Keratinocyte (primary cell): Measurements from ENCODE around the gene ETDA. TPM values are rescaled to one million over a fixed set of nuclear protein-coding genes. Genes with fewer than 3 reads are reported as not detected.

Experiments used
- DNase-seq: peaks from one replicate; pipeline ENCODE4 v3.0.0-alpha.2; 2011; ENCODE audit warnings: low read depth, missing footprints, low spot score
- FAIRE-seq: peaks from 2 replicates; lab custom pipeline; 2011; peaks lifted over from hg19 to GRCh38; lab: Jason Lieb, UNC
- H2AFZ ChIP-seq: 2 replicates; pipeline ENCODE4 v1.6.0; 2012; ENCODE audit warnings: low read length, control low read depth, inconsistent platforms; ENCODE audit not compliant: control insufficient read depth
- H3K27ac ChIP-seq: 2 replicates; pipeline ENCODE4 v1.5.1; 2011; ENCODE audit warnings: low read length; ENCODE audit not compliant: control insufficient read depth, insufficient read depth
- H3K27me3 ChIP-seq: 3 replicates; pipeline ENCODE4 v1.6.0; 2011; ENCODE audit warnings: low read length; ENCODE audit not compliant: control insufficient read depth, insufficient read depth; ENCODE audit errors: extremely low read depth
- H3K36me3 ChIP-seq, 2 experiments: 2 replicates in 1 of 2; 3 replicates in 1 of 2; pipeline ENCODE4 v1.5.1; 2011; ENCODE audit warnings: low read length in 2 of 2, mild to moderate bottlenecking in 1 of 2; ENCODE audit not compliant: control insufficient read depth in 2 of 2, insufficient read depth in 2 of 2; ENCODE audit errors: extremely low read depth in 1 of 2
- H3K4me1 ChIP-seq: 3 replicates; pipeline ENCODE4 v1.5.1; 2011; ENCODE audit warnings: low read length; ENCODE audit not compliant: control insufficient read depth, insufficient read depth; ENCODE audit errors: extremely low read depth
- H3K4me2 ChIP-seq: 3 replicates; pipeline ENCODE4 v1.6.0; 2011; ENCODE audit warnings: low read depth, low read length; ENCODE audit not compliant: control insufficient read depth, insufficient read depth; ENCODE audit errors: extremely low read depth
- H3K4me3 ChIP-seq, 3 experiments: fragments of 200-600 bp in 1 of 3; sonication (generic) in 1 of 3; 2 replicates in 2 of 3; 3 replicates in 1 of 3; pipeline ENCODE4 v1.5.1; 2011 to 2016; ENCODE audit warnings: low read length in 3 of 3, mild to moderate bottlenecking in 3 of 3, control low read depth in 2 of 3, inconsistent platforms in 1 of 3, low read depth in 1 of 3, mixed read lengths in 1 of 3, mixed run types in 1 of 3, moderate library complexity in 1 of 3; ENCODE audit not compliant: control insufficient read depth in 2 of 3, insufficient read depth in 2 of 3; ENCODE audit errors: extremely low read depth in 1 of 3
- H3K79me2 ChIP-seq: 2 replicates; pipeline ENCODE4 v1.6.0; 2012; ENCODE audit warnings: low read length; ENCODE audit not compliant: control insufficient read depth, insufficient read depth
- H3K9ac ChIP-seq: 3 replicates; pipeline ENCODE4 v1.6.0; 2011; ENCODE audit warnings: low read length; ENCODE audit not compliant: control insufficient read depth, insufficient read depth; ENCODE audit errors: extremely low read depth
- H3K9me1 ChIP-seq: 3 replicates; pipeline ENCODE4 v1.6.0; 2011; ENCODE audit warnings: low read length; ENCODE audit not compliant: control insufficient read depth, insufficient read depth; ENCODE audit errors: extremely low read depth
- H3K9me3 ChIP-seq: 2 replicates; pipeline ENCODE4 v1.5.1; 2012; ENCODE audit warnings: low read depth, low read length; ENCODE audit not compliant: control insufficient read depth
- H4K20me1 ChIP-seq: 3 replicates; pipeline ENCODE4 v1.6.0; 2011; ENCODE audit warnings: low read length; ENCODE audit not compliant: control insufficient read depth, insufficient read depth; ENCODE audit errors: extremely low read depth
- EZH2 ChIP-seq: IDR thresholded peaks from one replicate; pipeline ENCODE4 v1.6.1; 2012; ENCODE audit warnings: inconsistent platforms, mild to moderate bottlenecking, low read length, moderate library complexity
- dilution Hi-C: fragments of 300-500 bp; cut with MboI; formaldehyde crosslinking; loops from one replicate; pipeline ENCODE4 v1.7.0; 2020; ENCODE audit warnings: low sequenced_read_pairs; ENCODE audit not compliant: extremely low pct_ligation_motif_present
- polyA plus RNA-seq, 5 experiments: library from polyadenylated mRNA; depleted of rRNA in 3 of 5; stranded (reverse) in 3 of 5; stranded (forward) in 1 of 5; unstranded in 1 of 5; fragments of >200 nt; gene quantifications; 1 replicate in 1 of 5; 2 replicates in 3 of 5; 3 replicates in 1 of 5; pipeline versions ENCODE4 v1.2.1 to v1.2.3, GENCODE V29; 2011 to 2012; ENCODE audit warnings: missing spikeins in 2 of 5, low read depth in 1 of 5, low replicate concordance in 1 of 5
- TF ChIP-seq, protein P1 (sequence below), 3 experiments: IDR thresholded peaks in 1 of 3; conservative IDR thresholded peaks in 1 of 3; optimal IDR thresholded peaks in 1 of 3; 2 replicates in 2 of 3; 3 replicates in 1 of 3; pipeline versions ENCODE3 to v1.5.1; 2011; ENCODE audit warnings: low read length in 3 of 3, mild to moderate bottlenecking in 3 of 3, moderate library complexity in 2 of 3, control low read depth in 1 of 3, inconsistent platforms in 1 of 3; ENCODE audit not compliant: insufficient read depth in 2 of 3; ENCODE audit errors: extremely low read depth in 1 of 3

The ETDA gene
- polyA plus RNA-seq, 1 donor (not counting 4 experiments of a cell fraction or from before 2014, with no cell fraction given): not detected

DNA sequence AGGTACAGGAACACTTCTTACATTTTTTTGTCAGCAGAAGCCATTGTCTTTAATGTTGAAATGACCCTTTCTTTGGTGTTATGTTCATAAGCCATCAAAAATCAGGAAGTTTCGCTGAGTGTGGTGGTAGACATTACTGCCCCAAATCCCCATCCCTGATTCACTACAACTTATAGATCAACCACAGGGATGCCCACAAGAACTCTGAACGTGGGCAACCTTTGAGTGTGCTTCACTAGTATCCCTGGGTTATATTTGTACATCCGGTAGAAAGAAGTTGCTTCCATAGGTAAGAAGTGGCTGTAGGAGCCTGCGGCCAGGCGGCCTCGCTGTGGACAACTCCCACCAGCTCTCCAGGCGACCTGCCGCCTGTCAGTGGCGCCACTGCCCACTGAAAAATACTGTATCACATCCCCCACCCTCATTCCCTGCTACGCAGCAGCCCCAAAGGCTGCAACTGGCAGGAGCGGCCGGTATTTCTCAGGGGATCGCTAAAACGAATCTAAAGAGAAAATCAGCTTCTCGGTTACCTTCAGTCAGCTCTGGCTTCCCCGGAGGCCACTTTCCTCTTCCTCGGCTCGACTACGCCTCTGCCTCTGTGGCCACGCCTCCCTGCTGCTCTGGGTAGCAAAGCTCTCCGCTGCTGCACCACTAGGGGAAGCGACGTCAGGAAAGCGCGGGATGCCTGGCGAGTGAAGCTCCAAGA, 43.5 kb downstream of the ETDA start:
- FAIRE-seq (no peak), DNase-seq (no peak)
- H3K9me1 ChIP-seq: no peaks in the 10 kb centered on the region
- H3K4me2 ChIP-seq: no peak overlapping the region
- no peaks in the 10 kb centered on the region for H3K9me3 ChIP-seq
- H3K4me3 ChIP-seq: no peak overlapping the region
- H3K36me3 ChIP-seq: no peaks in the 10 kb centered on the region
- TF ChIP-seq EZH2: no peak
- TF ChIP-seq, protein P1, sequence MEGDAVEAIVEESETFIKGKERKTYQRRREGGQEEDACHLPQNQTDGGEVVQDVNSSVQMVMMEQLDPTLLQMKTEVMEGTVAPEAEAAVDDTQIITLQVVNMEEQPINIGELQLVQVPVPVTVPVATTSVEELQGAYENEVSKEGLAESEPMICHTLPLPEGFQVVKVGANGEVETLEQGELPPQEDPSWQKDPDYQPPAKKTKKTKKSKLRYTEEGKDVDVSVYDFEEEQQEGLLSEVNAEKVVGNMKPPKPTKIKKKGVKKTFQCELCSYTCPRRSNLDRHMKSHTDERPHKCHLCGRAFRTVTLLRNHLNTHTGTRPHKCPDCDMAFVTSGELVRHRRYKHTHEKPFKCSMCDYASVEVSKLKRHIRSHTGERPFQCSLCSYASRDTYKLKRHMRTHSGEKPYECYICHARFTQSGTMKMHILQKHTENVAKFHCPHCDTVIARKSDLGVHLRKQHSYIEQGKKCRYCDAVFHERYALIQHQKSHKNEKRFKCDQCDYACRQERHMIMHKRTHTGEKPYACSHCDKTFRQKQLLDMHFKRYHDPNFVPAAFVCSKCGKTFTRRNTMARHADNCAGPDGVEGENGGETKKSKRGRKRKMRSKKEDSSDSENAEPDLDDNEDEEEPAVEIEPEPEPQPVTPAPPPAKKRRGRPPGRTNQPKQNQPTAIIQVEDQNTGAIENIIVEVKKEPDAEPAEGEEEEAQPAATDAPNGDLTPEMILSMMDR (optimal IDR thresholded peaks at IDR 0.05 in 1 of 3, IDR thresholded peaks at IDR 0.05 in 1 of 3, conservative IDR thresholded peaks at IDR 0.05 in 1 of 3; ENCODE audit: extremely low read depth in 1 of 3, insufficient read depth in 2 of 3, low read length in 3 of 3): no peak
- no peak overlapping the region for H2AFZ ChIP-seq
- H3K4me1 ChIP-seq: no peaks in the 10 kb centered on the region
- no peaks in the 10 kb centered on the region for H3K79me2 ChIP-seq
- H3K9ac ChIP-seq: no peak overlapping the region
- no peaks in the 10 kb centered on the region for H3K27me3 ChIP-seq
- no peak overlapping the region for H3K27ac ChIP-seq
- dilution Hi-C loops: no loop called here
- H4K20me1 ChIP-seq: no peaks in the 10 kb centered on the region

DNA sequence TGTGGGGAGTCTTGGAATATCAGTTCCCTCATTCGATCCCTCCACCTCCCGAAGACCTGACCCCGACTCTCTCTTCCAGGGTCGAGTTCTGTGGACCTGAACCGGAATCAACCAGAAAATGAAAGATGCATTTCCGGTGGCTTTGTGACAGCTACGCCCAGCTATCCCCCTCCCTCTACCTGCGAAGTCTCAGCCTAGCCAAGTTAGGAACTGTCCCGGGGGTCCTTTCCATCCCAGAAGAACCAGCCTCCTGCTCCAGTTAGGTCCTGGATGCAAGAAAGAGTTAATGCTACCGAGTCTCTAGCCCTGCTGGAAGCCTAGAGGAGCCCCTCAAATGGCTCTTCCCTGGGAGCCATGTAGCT, 44.1 kb downstream of the ETDA start:
- Histone ChIP-seq H3K27me3 (no peaks in the 10 kb centered on the region), H3K79me2 (no peaks in the 10 kb centered on the region), H2AFZ (no peak overlapping the region), H3K4me1 (no peaks in the 10 kb centered on the region), H4K20me1 (no peaks in the 10 kb centered on the region), H3K9me1 (no peaks in the 10 kb centered on the region), H3K27ac (no peak overlapping the region), H3K4me2 (no peak overlapping the region), H3K9ac (no peak overlapping the region), H3K9me3 (no peaks in the 10 kb centered on the region), H3K4me3 (no peak overlapping the region), H3K36me3 (no peaks in the 10 kb centered on the region)
- TF ChIP-seq, protein P1 (optimal IDR thresholded peaks at IDR 0.05 in 1 of 3, IDR thresholded peaks at IDR 0.05 in 1 of 3, conservative IDR thresholded peaks at IDR 0.05 in 1 of 3; ENCODE audit: extremely low read depth in 1 of 3, insufficient read depth in 2 of 3, low read length in 3 of 3): no peak
- DNase-seq (no peak), FAIRE-seq (no peak)
- dilution Hi-C loops: no loop called here
